Thymus (tissue), 11 donors: ENCODE results near the gene GAN. TPM values are rescaled to one million over a fixed set of nuclear protein-coding genes. Genes with fewer than 3 reads are reported as not detected.

Source experiments
- DNase-seq, 9 donors: peaks; one replicate each; pipeline ENCODE4 v3.0.0-alpha.2; 2013; ENCODE audit warnings: low spot score in 9 of 9, low read depth in 6 of 9, missing footprints in 1 of 9
- H3K27ac ChIP-seq, 2 donors: one replicate each; pipeline ENCODE4 v1.5.1; 2013; ENCODE audit warnings: control low read depth in 1 of 2, low read depth in 1 of 2, low read length in 1 of 2, mild to moderate bottlenecking in 1 of 2, moderate library complexity in 1 of 2
- H3K27me3 ChIP-seq, 2 donors: one replicate each; pipeline ENCODE4 v1.5.1; 2013; ENCODE audit warnings: low read length in 1 of 2; ENCODE audit not compliant: control insufficient read depth in 2 of 2, insufficient read depth in 1 of 2
- H3K36me3 ChIP-seq, 2 donors: one replicate each; pipeline ENCODE4 v1.5.1; 2013; ENCODE audit warnings: low read length in 1 of 2, mild to moderate bottlenecking in 1 of 2, moderate library complexity in 1 of 2; ENCODE audit not compliant: control insufficient read depth in 2 of 2, insufficient read depth in 2 of 2
- H3K4me1 ChIP-seq, 2 donors: one replicate each; pipeline ENCODE4 v1.5.1; 2013; ENCODE audit warnings: low read length in 2 of 2; ENCODE audit not compliant: control insufficient read depth in 2 of 2, insufficient read depth in 2 of 2
- H3K4me3 ChIP-seq, 2 donors: one replicate each; pipeline ENCODE4 v1.5.1; 2013; ENCODE audit warnings: low read length in 2 of 2, control low read depth in 1 of 2, mild to moderate bottlenecking in 1 of 2
- H3K9me3 ChIP-seq, 2 donors: one replicate each; pipeline ENCODE4 v1.5.1; 2013; ENCODE audit warnings: low read length in 1 of 2, mild to moderate bottlenecking in 1 of 2; ENCODE audit not compliant: control insufficient read depth in 2 of 2, insufficient read depth in 1 of 2
- WGBS: extraction: QIAGEN DNeasy Blood & Tissue Kit; methylation state at CpG from one replicate; pipeline ENCODE4 v1.1.7; 2013; 5-methylcytosine and 5-hydroxymethylcytosine counted together
- polyA plus RNA-seq: library from polyadenylated mRNA; stranded (reverse); fragments of 200-250 nt; gene quantifications from one replicate; pipeline ENCODE4 v1.2.3, GENCODE V29; 2013
- total RNA-seq: library from RNA; stranded (reverse); fragments of 120-200 nt; gene quantifications from one replicate; pipeline ENCODE4 v1.2.4, GENCODE V29; 2013
- donor health status: healthy.

GAN gene
- total and polyA plus RNA-seq, 2 donors, result 2.4 to 2.5 TPM

GRCh38 chr16:81316176-81316496, 1.4 kb downstream of the GAN start:
- H3K27ac ChIP-seq, result no peak overlapping the region
- peak overlapping the region; percentile 91 for H3K4me3 ChIP-seq
- no peaks in the 10 kb centered on the region for H3K9me3 ChIP-seq
- no peak for DNase-seq
- H3K4me1 ChIP-seq, result peaks cover 15 to 16% of the 10 kb centered on the region in 2 donors
- no peaks in the 10 kb centered on the region for H3K27me3 ChIP-seq
- 96% methylated on average over 5 of the region's 5 CpGs for WGBS
- H3K36me3 ChIP-seq, result no peaks in the 10 kb centered on the region

- Histone ChIP-seq H3K9me3 (no peaks in the 10 kb centered on the region), H3K27ac (no peak overlapping the region), H3K4me1 (peaks cover 11% of the 10 kb centered on the region in 2 donors), H3K27me3 (no peaks in the 10 kb centered on the region), H3K36me3 (no peaks in the 10 kb centered on the region), H3K4me3 (no peak overlapping the region)
- WGBS, result 97% methylated on average over 7 of the region's 7 CpGs
- no peak for DNase-seq
Observed at GRCh38 chr16:81318711-81319110, 3.9 kb downstream of the GAN start.

- 87% methylated on average over 6 of the region's 6 CpGs for WGBS
Observed at GRCh38 chr16:81319221-81319912, 4.6 kb downstream of the GAN start.

GRCh38 chr16:81321039-81321438, 6.3 kb downstream of the GAN start:
- H3K4me3 ChIP-seq, result no peak overlapping the region
- H3K4me1 ChIP-seq, result peaks cover 0 to 1% of the 10 kb centered on the region in 2 donors
- no peaks in the 10 kb centered on the region for H3K27me3 ChIP-seq
- WGBS, result over 99% methylated on average over 2 of the region's 2 CpGs
- no peaks in the 10 kb centered on the region for H3K9me3 ChIP-seq
- DNase-seq, result no peak
- no peak overlapping the region for H3K27ac ChIP-seq
- no peaks in the 10 kb centered on the region for H3K36me3 ChIP-seq

More at GRCh38 chr16:81319221-81319912, 4.6 kb downstream of the GAN start:
- H3K4me3 ChIP-seq, result no peak overlapping the region
- no peak overlapping the region for H3K27ac ChIP-seq
- H3K9me3 ChIP-seq, result no peaks in the 10 kb centered on the region
- H3K27me3 ChIP-seq, result no peaks in the 10 kb centered on the region
- H3K36me3 ChIP-seq, result no peaks in the 10 kb centered on the region
- no peak for DNase-seq
- H3K4me1 ChIP-seq, result peaks cover 4 to 6% of the 10 kb centered on the region in 2 donors

DNA sequence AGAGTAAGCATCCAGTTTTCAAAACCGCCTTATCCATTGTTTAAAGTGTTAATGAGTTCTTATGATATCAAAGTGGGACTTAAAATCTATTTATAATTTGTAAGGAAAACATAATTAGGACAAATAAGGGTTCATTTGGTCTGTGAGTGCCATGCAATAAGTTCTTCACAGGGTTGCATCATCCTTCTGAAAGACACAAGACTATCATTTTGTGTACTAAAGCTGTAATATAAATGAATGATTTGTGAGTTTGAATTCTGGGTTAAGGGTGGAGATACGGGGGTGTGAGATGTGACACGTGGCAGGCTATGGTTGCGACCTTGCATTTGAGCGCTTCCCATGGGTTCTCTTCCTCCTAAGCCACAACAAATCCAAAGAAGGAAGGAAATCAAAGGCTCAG, 6.8 kb downstream of the GAN start:
- Histone ChIP-seq H3K9me3 (no peaks in the 10 kb centered on the region), H3K27me3 (no peaks in the 10 kb centered on the region), H3K4me1 (no peaks in the 10 kb centered on the region), H3K27ac (no peak overlapping the region), H3K4me3 (no peak overlapping the region), H3K36me3 (no peaks in the 10 kb centered on the region)
- 98% methylated on average over 5 of the region's 5 CpGs for WGBS
- no peak for DNase-seq

- DNase-seq, result no peak
- Histone ChIP-seq H3K36me3 (no peaks in the 10 kb centered on the region), H3K27ac (no peak overlapping the region), H3K4me1 (no peaks in the 10 kb centered on the region), H3K4me3 (no peak overlapping the region), H3K9me3 (no peaks in the 10 kb centered on the region), H3K27me3 (no peaks in the 10 kb centered on the region)
- 99% methylated on average over 6 of the region's 6 CpGs for WGBS
Observed at GRCh38 chr16:81324808-81325207, 10.0 kb downstream of the GAN start.

DNA sequence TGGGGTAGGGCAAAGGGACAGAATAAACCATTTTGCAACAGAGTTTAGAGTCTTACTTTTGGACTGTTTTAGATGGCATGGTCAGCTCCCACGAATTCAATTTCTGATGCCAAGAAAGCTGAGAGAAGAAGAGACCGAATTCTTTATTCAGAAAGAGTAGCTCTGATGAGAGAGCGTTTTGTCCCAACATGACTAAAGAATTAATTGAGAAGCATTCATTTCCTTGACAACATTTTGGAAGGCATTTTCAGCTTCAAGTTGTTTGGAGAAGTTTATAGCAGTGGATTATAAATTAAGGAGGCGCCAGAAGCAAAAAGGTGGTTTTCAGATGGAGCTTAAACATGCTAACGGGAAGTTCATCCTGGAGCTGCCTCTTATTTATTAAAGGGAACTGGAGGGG, 12.2 kb downstream of the GAN start:
- Histone ChIP-seq H3K9me3 (no peaks in the 10 kb centered on the region), H3K4me1 (no peaks in the 10 kb centered on the region), H3K27ac (no peak overlapping the region), H3K36me3 (no peaks in the 10 kb centered on the region), H3K4me3 (no peak overlapping the region), H3K27me3 (no peaks in the 10 kb centered on the region)
- DNase-seq, result no peak
- 95% methylated on average over 5 of the region's 5 CpGs for WGBS

DNA sequence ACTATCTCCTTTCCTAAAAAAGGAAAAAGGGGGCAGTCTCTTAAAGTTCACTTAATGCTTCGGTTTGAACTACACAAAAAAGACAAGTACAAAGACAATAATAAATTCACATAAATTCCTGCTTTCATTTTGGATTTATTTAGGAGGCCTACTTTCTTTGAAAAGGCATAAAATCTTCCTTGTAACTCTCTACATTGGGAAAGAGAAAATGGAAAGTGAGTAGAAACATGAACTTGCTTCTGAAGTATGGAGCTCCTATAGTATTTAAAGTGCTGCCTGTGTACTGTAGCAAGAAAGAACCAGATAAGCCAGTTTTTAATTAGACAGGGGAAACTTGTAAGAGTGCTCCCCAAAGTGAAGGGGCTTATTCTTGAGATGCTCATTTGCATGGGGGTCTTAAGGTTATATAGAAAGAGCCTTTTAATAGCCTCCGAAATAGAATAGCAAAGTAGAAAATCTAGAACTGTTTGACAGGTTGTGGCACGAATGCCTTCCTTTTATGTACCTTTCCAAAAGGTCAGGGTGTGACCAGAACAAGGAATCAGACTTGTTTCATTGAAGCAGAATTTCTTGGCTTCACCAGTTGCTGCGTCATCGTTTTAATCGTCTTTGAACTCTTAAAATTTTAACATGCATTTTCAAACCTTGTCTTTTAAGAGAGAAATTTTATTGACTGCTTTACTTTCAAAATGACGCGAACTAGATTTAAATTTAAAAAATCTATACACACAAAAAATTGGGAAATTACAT, 12.9 kb downstream of the GAN start:
- Histone ChIP-seq H3K36me3 (no peaks in the 10 kb centered on the region), H3K9me3 (no peaks in the 10 kb centered on the region), H3K4me1 (no peaks in the 10 kb centered on the region), H3K4me3 (no peak overlapping the region), H3K27ac (no peak overlapping the region), H3K27me3 (no peaks in the 10 kb centered on the region)
- no peak for DNase-seq
- WGBS, result 90% methylated on average over 8 of the region's 8 CpGs

DNA sequence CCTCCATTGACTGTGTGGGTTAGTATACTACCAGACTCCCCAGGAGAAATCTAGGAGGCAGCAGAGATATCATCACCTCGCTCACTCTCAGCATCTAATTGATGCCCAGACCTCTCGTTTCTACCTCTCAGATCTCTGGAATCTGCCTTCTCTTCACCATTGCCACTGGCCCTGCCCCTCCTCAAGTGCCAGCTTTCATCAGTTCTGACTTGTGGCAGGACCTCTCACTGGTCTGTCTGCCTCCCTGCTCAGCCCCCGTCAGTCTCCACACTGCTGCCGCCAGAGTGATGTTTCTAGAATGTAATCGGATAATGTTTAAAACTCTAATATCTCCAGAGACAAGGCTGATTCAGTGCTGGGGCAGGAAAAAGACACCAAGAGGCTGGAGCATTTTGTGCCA, 15.2 kb downstream of the GAN start:
- WGBS, result 99% methylated on average over 5 of the region's 5 CpGs
- DNase-seq, result no peak
- no peaks in the 10 kb centered on the region for H3K4me1 ChIP-seq
- H3K27me3 ChIP-seq, result no peaks in the 10 kb centered on the region
- H3K27ac ChIP-seq, result no peak overlapping the region
- H3K4me3 ChIP-seq, result no peak overlapping the region
- H3K36me3 ChIP-seq, result no peaks in the 10 kb centered on the region
- no peaks in the 10 kb centered on the region for H3K9me3 ChIP-seq
